ENCODE measurements around the gene GSG1L.

The GSG1L gene

GRCh38 chr16:27789150-27789549 lies 274.4 kb downstream of the GSG1L start:
- DNase-seq (ENCODE audit: low spot score), result no peak

DNA sequence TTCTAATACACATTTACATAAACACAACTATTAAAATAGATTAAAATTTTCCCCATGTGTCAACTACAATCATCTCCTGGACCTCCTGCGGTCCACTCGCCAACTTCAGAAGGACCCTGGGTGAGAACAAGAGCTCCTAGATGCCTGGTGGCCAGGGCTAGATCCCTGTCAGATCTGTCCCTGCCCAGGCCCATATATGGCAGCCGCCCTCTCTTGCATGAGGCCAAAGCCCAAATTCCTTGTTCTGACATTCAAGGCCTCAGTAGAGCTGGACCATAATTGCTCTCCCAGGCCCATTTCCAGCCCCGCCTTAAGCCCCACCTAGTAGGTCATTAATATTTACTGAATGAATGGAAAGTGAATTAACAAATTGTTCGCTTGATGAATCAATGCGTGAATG lies 275.8 kb downstream of the GSG1L start:
- DNase-seq (ENCODE audit: low spot score), result no peak

GRCh38 chr16:27786923-27787625 lies 276.4 kb downstream of the GSG1L start:
- DNase-seq (ENCODE audit: low spot score), result no peak

GRCh38 chr16:27786221-27786922 lies 277.1 kb downstream of the GSG1L start:
- no peak for DNase-seq (ENCODE audit: low spot score)

- no peak for DNase-seq (ENCODE audit: low spot score)
Observed at GRCh38 chr16:27785307-27785678, 278.2 kb downstream of the GSG1L start.

- no peak for DNase-seq (ENCODE audit: low spot score)
Observed at GRCh38 chr16:27784351-27785306, 278.9 kb downstream of the GSG1L start.

GRCh38 chr16:27781981-27782880 lies 281.3 kb downstream of the GSG1L start:
- DNase-seq (ENCODE audit: low spot score), result no peak

DNA sequence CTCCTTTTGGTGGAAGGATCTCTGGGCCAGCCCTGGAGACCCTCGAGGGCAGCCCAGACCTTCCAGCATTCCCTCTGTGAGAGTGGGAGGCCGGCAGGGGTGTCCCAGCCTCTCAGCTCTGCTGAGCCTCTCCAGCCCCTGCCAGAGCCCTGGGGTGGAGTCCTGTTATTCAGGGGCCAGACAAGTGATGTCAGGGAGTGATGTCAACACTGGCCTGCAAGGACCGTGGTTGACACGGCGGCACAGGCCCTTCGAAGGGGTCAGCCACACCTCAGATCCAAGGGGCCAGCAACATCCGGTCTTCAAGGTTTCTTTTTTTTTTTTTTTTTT lies 282.4 kb downstream of the GSG1L start:
- DNase-seq (ENCODE audit: low spot score), result no peak

DNA sequence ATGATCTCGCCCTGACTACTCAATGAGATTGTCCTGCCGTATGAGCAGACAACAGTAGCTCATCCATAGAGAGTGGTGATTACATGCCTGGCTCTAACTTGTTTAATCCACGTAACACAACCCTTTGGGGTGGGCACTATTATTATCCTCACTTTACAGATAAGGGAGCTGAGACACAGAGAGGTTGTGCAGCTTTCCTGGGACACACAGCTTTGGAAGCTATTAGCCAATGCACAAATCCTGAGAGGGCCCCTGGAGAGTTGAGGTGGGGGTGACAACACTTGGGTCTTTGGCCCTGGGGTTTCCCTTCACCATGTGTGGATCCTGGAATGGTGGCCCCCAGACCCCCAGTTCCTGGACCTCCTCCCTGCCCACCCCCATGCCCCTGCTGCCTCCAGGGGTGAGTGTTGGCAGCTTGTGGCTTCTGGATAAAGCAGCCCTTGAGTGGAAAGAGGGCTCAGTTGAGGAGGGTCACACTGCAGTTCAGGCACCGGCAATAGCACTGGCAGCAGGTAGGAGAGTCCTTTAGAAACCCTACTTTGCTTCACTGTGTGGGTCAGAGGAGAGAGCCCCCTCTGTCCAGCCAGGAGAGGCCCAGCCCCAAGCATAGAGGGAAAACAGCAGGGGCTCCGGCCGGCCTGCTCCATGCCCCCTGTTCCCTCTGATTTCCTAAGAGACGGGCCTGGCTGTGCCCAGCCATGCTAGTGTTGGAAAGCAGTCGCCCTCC lies 282.9 kb downstream of the GSG1L start:
- DNase-seq (ENCODE audit: low spot score), result no peak

DNA sequence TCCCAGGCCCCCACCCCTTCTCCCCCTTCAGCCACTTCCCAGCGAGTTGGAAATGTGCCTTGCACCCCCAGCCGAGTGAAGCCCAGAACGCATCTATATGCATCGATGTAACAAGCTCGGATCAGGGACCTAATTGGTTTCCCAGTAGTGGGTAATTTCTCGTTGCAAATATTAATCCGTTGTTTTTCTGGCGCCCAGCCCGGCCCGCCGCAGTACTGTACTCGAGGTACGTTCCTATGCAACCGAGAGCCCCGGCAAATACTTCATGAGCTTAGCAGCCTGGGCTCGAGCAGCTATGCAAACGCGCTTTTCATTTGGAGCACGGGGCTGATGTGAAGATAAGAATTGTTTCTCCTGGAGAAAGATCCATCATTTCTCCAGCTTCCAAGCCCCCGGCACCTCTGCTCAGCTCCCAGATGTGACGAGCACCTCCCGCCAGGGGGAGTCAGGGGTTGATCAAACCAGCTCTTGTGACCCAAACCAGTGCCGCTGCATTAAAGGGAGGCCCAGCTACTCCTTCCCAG lies 283.8 kb downstream of the GSG1L start:
- DNase-seq (ENCODE audit: low spot score), result no peak

- DNase-seq (ENCODE audit: low spot score), result no peak
Observed at GRCh38 chr16:27778926-27779570, 284.5 kb downstream of the GSG1L start.

DNA sequence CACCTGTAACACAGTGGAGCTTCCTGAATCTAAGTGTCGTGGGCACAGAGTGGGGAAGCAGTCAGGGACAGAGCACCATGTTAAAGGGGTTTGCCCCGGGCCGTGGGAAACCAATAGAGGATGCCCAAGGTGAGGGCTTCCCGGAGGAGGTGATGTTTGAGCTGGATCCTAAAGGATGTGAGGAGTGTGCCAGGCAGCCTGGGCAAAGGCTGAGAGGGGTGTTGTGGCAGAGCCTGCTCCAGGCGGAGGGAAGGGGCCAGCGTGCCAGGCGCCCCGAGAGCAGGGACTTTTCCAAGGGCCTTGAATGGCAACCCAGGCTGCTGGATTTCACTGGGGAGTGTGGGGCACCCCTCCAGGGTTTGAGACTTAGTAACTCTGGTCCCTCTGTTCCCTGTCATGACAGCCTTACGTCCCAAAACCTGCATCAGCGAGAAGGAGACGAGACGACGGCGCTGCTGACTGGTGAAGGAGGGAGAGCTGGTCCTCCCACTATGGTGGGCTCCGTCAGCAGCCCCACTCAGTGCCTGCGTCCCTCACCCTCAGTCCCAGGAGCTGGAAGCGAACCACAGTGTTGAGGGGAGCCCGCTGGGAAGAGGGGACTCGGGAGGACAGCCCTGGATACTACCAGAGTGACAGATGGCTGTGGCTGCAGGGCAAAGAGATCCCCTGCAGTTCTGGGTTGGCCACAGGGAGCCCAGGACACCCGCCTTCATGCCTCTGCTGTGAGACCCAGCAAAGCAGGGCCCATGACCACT lies 285.2 kb downstream of the GSG1L start:
- no peak for DNase-seq (ENCODE audit: low spot score)

DNA sequence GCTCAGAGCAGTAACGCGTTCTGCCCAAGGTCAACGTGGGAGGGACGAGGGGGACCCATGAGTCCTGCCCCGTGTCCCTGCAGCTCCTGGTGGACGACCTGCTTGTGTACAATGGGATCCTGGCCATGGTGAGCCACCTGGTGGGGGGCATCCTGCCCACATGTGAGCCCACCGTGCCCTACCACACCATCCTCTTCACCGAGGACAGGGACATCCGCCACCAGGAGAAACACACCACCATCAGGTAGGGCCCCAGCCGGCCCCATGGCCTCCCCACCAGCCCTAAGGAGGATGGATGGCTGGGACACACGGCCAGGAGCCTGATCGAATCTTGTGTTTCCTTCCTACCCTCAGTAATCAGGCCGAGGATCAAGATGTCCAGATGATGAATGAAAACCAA lies 286.0 kb downstream of the GSG1L start:
- DNase-seq (ENCODE audit: low spot score), result no peak

DNA sequence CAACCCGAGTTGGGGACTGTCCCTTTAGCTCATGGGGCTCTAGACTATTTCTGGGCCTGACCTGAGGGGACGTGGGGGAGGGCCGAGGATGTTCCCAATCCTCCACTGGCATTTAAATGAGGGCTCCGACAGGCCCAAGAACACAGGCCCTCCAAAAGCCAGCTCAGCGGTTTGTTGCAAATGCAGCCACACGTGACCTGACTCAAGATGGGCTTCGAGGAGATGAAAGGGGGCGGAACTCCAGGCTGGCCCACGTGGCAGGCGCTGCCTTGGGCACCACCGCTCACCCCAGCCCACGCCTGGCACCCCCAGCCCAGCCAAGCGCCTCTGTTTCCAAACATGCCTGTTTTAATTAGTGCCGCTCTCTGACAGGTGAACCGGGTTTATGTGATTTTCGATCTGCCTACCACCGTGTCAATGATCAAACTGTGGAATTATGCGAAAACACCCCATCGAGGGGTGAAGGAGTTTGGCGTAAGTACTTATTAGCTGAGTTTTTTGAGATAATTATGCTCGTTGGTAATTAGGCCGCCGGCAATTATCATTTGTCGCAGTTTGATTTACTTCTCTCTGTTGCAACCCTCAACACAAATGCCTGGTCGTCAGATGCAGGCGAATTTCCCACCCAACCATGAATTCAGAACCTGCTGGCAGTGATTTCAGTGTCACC lies 286.8 kb downstream of the GSG1L start:
- DNase-seq (ENCODE audit: low spot score), result no peak

GRCh38 chr16:27775254-27775653 lies 288.3 kb downstream of the GSG1L start:
- DNase-seq (ENCODE audit: low spot score), result no peak

- DNase-seq (ENCODE audit: low spot score), result no peak
Observed at GRCh38 chr16:27774779-27775178, 288.7 kb downstream of the GSG1L start.

GRCh38 chr16:27773344-27773743 lies 290.2 kb downstream of the GSG1L start:
- DNase-seq (ENCODE audit: low spot score), result no peak

- DNase-seq (ENCODE audit: low spot score), result no peak
Observed at GRCh38 chr16:27772093-27772825, 291.3 kb downstream of the GSG1L start.

Measured in hematopoietic multipotent progenitor cell treated with erythropoietin and hydrocortisone succinate and interleukin-3 and kit ligand, for 15 days (in vitro differentiated cells).